Measurements from ENCODE around the gene POLR2A. TPM values are rescaled to one million over a fixed set of nuclear protein-coding genes. Genes with fewer than 3 reads are reported as not detected.
A peak's percentile ranks its signal among the peaks of the same experiment; 100 is the strongest.

Gene POLR2A
- total RNA-seq, 1 donor from 2014 or later: 105 TPM

DNA sequence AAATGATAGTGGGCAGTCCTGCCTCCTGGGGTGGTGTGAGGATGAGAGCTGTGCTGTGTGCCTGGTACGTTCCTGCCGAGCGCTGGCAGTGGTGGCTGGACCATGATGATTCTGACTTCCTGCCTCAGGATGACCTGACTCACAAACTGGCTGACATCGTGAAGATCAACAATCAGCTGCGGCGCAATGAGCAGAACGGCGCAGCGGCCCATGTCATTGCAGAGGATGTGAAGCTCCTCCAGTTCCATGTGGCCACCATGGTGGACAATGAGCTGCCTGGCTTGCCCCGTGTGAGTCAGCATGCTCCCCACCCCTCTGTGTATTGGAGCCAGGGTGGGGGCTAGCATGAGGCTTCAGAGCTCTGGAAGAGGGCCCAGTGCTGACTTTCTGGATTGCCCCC is 13.1 kb downstream of the POLR2A start:
- TF ChIP-seq, protein P1, sequence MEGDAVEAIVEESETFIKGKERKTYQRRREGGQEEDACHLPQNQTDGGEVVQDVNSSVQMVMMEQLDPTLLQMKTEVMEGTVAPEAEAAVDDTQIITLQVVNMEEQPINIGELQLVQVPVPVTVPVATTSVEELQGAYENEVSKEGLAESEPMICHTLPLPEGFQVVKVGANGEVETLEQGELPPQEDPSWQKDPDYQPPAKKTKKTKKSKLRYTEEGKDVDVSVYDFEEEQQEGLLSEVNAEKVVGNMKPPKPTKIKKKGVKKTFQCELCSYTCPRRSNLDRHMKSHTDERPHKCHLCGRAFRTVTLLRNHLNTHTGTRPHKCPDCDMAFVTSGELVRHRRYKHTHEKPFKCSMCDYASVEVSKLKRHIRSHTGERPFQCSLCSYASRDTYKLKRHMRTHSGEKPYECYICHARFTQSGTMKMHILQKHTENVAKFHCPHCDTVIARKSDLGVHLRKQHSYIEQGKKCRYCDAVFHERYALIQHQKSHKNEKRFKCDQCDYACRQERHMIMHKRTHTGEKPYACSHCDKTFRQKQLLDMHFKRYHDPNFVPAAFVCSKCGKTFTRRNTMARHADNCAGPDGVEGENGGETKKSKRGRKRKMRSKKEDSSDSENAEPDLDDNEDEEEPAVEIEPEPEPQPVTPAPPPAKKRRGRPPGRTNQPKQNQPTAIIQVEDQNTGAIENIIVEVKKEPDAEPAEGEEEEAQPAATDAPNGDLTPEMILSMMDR (IDR thresholded peaks at IDR 0.05): no peak
- H3K27ac ChIP-seq: no peak overlapping the region
- peak; percentile 13 for ATAC-seq
- peaks cover 5% of the 10 kb centered on the region for H3K4me1 ChIP-seq
- H3K4me3 ChIP-seq: no peak overlapping the region
- no peaks in the 10 kb centered on the region for H3K27me3 ChIP-seq
- DNase-seq: no peak
- intact Hi-C loops (cut with DNase I): no loop called here
- peaks cover 77% of the 10 kb centered on the region for H3K36me3 ChIP-seq
- H3K9me3 ChIP-seq: no peaks in the 10 kb centered on the region

DNA sequence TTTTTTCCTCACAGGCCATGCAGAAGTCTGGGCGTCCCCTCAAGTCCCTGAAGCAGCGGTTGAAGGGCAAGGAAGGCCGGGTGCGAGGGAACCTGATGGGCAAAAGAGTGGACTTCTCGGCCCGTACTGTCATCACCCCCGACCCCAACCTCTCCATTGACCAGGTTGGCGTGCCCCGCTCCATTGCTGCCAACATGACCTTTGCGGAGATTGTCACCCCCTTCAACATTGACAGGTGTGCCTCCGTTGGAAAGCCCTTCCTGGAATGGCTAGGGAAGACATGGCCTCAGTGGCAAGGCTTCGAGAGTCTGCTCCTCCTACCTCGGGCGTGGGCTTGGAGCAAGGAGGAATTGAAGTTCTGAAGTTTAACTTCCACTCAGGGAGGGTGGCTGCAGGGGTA is 13.5 kb downstream of the POLR2A start:
- ATAC-seq (no peak), DNase-seq (no peak)
- peaks cover 78% of the 10 kb centered on the region for H3K36me3 ChIP-seq
- H3K27me3 ChIP-seq: no peaks in the 10 kb centered on the region
- H3K9me3 ChIP-seq: no peaks in the 10 kb centered on the region
- peaks cover 5% of the 10 kb centered on the region for H3K4me1 ChIP-seq
- H3K4me3 ChIP-seq: no peak overlapping the region
- intact Hi-C loops (cut with DNase I): no loop called here
- H3K27ac ChIP-seq: no peak overlapping the region
- TF ChIP-seq, protein P1 (IDR thresholded peaks at IDR 0.05): no peak

DNA sequence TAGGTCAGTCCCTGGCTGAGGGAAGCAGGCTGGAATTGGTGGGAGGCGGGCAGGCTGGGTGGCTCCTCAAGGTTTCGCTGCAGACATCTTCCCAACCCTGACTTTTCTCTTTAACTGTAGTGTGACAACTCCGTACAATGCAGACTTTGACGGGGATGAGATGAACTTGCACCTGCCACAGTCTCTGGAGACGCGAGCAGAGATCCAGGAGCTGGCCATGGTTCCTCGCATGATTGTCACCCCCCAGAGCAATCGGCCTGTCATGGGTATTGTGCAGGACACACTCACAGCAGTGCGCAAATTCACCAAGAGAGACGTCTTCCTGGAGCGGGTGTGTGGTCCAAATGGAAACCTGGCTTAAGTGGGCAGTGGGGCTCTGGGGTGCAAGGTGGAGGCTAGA is 15.0 kb downstream of the POLR2A start:
- H3K9me3 ChIP-seq: no peaks in the 10 kb centered on the region
- ATAC-seq: no peak
- intact Hi-C loops (cut with DNase I): no loop called here

DNA sequence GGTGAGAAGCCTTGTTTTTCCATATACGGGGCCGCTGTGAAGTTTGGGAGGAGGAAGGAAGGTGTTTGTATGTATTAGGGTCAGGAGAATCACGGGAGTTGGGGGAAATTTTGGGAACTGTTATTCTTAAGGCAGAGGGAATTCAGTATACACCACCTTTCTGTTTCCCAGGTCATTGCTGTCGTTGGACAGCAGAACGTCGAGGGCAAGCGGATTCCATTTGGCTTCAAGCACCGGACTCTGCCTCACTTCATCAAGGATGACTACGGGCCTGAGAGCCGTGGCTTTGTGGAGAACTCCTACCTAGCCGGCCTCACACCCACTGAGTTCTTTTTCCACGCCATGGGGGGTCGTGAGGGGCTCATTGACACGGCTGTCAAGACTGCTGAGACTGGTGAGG is 17.6 kb downstream of the POLR2A start:
- intact Hi-C loops (cut with DNase I): no loop called here

More for the DNA sequence above, 15.0 kb downstream of the POLR2A start:
- Histone ChIP-seq H3K27ac (no peak overlapping the region), H3K27me3 (no peaks in the 10 kb centered on the region), H3K4me1 (peaks cover 5% of the 10 kb centered on the region), H3K4me3 (no peak overlapping the region), H3K36me3 (peaks cover 86% of the 10 kb centered on the region)
- DNase-seq: no peak
- TF ChIP-seq, protein P1 (IDR thresholded peaks at IDR 0.05): no peak

DNA sequence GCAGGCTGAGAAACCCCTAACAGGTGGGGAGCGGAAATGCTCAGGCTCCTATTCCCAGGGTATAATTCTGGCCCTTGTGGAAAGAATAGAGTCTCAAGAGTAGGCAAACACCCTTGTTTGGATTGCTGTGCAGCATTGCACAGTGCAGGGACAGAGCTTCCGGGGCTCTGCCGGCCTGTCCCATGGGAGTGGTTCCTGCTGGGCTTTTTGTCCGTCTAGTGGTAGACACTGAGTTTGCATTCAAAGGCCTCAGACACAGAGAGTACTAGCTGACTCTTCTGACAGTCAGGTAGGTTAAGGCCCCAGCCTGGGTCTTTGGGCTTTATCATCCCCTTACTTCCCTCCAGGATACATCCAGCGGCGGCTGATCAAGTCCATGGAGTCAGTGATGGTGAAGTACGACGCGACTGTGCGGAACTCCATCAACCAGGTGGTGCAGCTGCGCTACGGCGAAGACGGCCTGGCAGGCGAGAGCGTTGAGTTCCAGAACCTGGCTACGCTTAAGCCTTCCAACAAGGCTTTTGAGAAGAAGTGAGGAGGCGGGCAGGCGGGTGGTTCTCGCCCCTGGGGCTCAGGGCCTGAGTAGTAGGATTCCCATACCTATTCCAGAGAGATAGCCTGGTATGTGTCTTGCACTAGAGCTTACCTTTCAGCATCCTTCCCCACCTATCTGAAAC is 18.1 kb downstream of the POLR2A start:
- peaks cover 99% of the 10 kb centered on the region for H3K36me3 ChIP-seq
- TF ChIP-seq, protein P1 (IDR thresholded peaks at IDR 0.05): no peak
- no peak for DNase-seq
- no peaks in the 10 kb centered on the region for H3K4me1 ChIP-seq
- intact Hi-C loops (cut with DNase I): no loop called here
- H3K4me3 ChIP-seq: no peak overlapping the region
- ATAC-seq: no peak
- no peaks in the 10 kb centered on the region for H3K27me3 ChIP-seq
- no peak overlapping the region for H3K27ac ChIP-seq
- H3K9me3 ChIP-seq: no peaks in the 10 kb centered on the region

More for the DNA sequence above, 17.6 kb downstream of the POLR2A start:
- no peak overlapping the region for H3K4me3 ChIP-seq
- H3K27ac ChIP-seq: no peak overlapping the region
- no peaks in the 10 kb centered on the region for H3K27me3 ChIP-seq
- TF ChIP-seq, protein P1 (IDR thresholded peaks at IDR 0.05): no peak
- DNase-seq (no peak), ATAC-seq (no peak)
- H3K36me3 ChIP-seq: peaks cover 99% of the 10 kb centered on the region
- H3K4me1 ChIP-seq: peaks cover 5% of the 10 kb centered on the region
- no peaks in the 10 kb centered on the region for H3K9me3 ChIP-seq
